Measurements from ENCODE around the gene ATP1B1.
A peak's percentile ranks its signal among the peaks of the same experiment; 100 is the strongest.
"Not testable (repeated sequence)": the region's sequence is repeated elsewhere in the genome, so short reads cannot be mapped to it uniquely, and the experiment has no call there.

ATP1B1 gene

DNA sequence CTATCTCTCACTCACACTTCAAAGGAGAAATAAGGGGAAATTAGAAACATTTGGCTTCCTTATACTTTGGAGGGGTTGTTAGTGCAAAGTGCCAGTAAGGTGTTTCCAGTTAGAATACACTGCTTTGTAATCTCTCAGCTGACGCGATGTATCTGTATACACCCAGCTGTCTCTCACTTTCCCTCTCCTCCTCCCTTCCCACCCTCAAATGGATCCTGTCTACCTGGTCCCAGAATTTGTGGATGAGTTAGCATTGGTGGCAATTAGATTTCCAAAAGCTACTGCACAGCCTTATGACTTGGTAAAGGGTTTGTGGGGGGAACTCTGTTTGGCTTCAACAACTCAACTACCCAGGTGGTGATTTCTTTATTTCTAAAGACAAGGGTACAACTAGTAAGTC, 10.5 kb downstream of the ATP1B1 start:
- DNase-seq: no peak

DNA sequence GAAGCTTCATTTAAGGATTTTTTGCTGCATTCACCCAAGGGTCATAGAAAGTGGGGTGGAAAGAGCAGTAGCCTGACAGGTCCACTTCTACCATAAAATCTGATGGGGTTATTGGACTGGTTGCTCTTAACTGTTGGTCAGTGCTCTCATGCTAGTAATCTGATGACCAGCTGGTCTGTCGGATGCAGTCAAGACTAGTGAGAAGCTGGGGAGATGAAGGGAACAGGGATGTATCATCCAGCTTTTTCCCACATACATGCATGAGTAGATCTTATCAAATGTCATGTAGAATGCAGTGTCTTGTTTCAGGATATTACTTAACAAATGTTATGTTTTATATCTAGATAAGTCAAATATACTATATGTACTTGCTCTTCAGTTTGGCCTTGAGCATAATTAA, 11.1 kb downstream of the ATP1B1 start:
- DNase-seq: no peak

DNA sequence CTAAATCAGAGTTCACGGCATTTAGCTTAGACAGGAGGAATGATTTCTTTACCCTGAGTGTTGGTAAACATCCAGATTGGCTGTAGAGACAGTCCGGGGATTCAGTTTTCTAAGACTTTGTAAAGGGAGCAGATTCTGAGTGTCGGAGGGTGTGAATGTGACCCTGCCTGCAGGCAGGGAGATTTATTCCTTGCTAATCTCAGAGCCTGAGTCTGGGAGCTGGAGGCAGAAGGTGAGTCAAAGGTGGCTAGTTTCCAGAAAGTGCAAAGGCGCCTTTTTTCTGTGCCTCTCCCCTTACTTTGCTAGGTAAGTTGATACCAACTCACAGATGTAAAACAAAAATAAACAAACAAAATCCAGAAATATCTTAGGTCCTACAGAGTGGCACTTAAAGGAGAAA, 11.7 kb downstream of the ATP1B1 start:
- DNase-seq: no peak

GRCh38 chr1:169119405-169119804, 12.9 kb downstream of the ATP1B1 start:
- DNase-seq: no peak

GRCh38 chr1:169120066-169120465, 13.6 kb downstream of the ATP1B1 start:
- no peak for DNase-seq

- no peak for DNase-seq
These were observed 14.8 kb downstream of the ATP1B1 start for GRCh38 chr1:169121146-169121923.

GRCh38 chr1:169122976-169123375, 16.5 kb downstream of the ATP1B1 start:
- DNase-seq: no peak

GRCh38 chr1:169124459-169124858, 18.0 kb downstream of the ATP1B1 start:
- DNase-seq: no peak

DNA sequence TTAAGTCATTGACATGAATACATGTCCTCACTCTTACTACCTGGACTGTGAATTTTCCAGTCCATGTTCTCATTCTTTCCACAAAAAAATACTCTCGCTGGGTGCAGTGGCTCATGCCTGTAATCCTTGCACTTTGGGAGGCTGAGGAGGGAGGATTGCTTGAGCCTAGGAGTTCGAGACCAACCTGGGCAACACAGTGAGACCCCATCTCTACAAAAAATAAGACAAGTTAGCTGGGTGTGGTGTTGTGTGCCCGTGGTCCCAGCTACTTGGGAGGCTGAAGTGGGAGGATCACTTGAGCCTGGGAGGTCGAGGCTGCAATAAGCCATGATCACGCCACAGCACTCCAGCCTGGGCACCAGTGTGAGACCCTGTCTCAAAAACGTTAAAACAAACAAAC, 19.1 kb downstream of the ATP1B1 start:
- DNase-seq: not testable (repeated sequence)

GRCh38 chr1:169126335-169126734, 19.8 kb downstream of the ATP1B1 start:
- no peak for DNase-seq

GRCh38 chr1:169127305-169127704, 20.8 kb downstream of the ATP1B1 start:
- DNase-seq: no peak

GRCh38 chr1:169128562-169128961, 22.1 kb downstream of the ATP1B1 start:
- no peak for DNase-seq

DNA sequence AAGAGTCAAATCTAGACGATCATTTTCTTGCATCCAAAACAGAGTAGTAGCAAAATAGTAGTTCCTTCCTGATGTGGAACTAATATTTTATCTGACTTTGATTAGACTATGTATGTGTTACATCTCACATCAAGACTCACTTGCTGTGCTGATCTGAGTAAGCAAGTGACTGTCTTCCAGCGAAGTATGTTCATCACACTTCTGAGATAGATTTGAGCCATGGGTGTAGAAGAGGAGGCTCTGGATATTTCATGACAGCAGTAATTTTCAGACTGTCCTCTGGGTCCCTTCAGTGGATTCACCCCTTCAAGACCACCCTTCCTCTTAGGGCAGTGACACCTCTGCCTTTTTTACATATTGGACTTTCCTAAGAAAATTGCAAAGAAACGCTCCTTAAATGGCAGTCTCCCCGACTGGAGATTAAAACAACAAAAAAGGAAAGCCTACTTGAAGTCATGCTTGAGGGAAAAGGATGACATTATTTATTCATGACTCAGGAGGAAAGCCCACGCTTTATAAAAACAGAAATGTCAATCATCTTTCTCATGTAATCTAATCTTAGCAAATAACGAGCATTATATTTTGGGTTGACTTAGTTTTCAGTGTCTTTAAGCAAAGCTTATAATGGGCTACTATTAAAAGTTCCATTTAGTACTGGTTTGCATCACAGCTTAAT, 22.8 kb downstream of the ATP1B1 start:
- no peak for DNase-seq

DNA sequence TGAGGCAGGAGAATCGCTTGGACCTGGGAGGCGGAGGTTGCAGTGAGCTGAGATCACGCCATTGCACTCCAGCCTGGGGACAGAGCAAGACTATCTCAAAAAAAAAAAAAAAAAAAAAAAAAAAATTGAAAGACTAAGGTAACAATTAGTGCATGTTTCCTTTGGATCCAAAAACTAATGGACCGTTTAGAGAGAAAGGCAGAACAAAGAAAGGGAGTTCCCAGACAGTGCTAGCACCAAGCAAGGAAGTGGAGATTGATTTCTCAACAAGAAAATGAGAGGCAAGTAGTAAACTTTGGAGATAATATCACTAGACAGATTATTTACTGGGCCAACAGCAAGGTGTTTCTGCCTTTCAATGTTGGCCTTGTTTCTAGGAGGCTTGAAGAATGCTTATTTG, 24.2 kb downstream of the ATP1B1 start:
- no peak for DNase-seq

GRCh38 chr1:169132512-169133227, 26.2 kb downstream of the ATP1B1 start:
- DNase-seq: no peak

DNA sequence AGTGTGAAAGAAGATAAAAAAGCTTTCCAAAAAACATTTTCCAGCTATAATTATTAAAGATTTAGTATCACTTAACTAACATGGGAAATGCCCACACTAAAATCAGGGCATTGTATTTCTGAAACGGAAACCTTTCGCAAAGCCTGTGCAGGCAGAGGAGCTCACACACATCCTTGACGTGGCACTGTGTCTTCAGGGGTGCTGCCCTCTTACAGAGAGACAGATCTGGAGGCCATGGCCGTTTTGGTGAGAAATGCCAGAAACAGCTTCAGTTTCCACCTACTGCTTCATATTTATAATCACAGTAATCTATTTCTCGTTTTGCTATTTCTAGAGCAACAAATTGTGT, 26.7 kb downstream of the ATP1B1 start:
- no peak for DNase-seq

DNA sequence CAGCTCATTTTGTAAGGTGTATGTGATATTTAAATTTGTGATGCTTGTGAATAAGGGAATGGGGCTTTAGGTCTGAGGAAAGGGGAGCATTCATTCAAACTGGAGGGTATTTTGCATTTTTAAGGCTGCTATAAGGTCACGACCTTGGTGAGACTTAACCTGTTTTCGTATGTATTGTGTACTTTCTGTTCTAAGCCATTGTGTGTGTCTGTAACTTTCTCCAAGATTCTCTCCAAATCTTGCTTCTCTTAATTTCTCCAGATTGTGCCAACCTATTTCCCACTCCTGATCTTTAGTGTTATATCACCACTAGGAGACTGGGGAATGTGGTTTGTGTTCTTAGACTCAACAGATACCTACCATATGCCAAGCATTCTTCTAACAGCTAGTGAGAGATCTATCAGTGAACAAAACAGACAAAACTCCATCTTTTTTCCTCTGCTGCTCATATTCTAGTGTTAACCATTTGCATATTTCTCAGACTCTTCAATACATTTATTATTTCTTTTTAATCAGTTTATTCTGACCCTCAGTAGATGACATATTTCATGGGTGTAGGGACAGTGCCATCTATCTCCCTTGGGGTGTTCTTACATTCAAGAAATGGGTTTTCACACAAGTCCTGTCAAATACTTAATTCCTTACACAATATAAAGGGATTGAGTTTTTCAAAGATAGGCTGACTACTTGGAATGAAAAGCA, 27.5 kb downstream of the ATP1B1 start:
- DNase-seq: peak; percentile 8

- no peak for DNase-seq
These were observed 30.9 kb downstream of the ATP1B1 start for GRCh38 chr1:169137357-169137756.

GRCh38 chr1:169138866-169139670, 32.6 kb downstream of the ATP1B1 start:
- DNase-seq: no peak

DNA sequence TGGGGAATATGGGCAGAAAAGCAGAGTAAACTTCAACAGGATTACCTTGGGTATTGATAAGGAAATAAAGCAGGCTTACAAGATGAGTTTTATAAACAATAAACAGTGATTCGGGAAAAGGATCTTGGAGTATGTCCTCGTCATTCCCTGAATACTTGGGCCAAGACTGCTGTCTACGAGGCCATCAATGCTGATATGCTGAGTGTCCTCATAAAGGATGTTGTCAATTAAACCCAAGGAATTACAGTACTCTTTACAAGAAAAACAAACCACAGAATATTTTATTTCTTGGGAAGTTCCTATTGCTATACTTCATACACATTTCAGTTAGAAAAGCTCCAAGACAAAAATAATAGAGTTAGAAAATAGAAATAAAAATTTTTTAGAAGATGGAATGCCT, 34.9 kb downstream of the ATP1B1 start:
- DNase-seq: no peak

GRCh38 chr1:169142129-169142528, 35.6 kb downstream of the ATP1B1 start:
- DNase-seq: no peak

DNA sequence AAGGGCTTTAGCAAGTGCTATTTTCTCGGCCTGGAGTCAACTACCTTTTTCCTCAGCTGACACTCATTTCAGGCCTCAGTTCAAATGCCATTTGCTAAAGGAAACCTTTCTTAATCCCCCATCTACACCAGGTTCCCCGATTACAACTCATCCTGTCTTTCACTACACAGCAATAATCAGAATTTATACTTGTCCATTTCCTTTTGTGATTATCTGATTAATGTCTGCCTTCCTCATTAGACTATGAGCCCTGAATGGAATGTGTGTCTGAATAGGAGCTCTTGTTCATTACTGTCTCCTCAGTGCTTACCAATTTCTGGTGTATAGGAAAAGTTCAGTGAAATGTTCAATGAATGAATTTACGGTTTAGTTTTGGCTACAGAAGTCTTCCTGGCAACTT, 36.9 kb downstream of the ATP1B1 start:
- DNase-seq: no peak

GRCh38 chr1:169143984-169144383, 37.5 kb downstream of the ATP1B1 start:
- DNase-seq: no peak
